Measurements from ENCODE around the gene CALCB.

Gene CALCB

GRCh38 chr11:15117751-15118150 lies 44.4 kb downstream of the CALCB start:
- no peaks in the 10 kb centered on the region for H3K9me3 ChIP-seq (ENCODE audit: insufficient read depth, low read length)
- H3K27ac ChIP-seq (ENCODE audit: low read length), result no peak overlapping the region
- TF ChIP-seq CTCF (IDR thresholded peaks at IDR 0.05; ENCODE audit: low read depth, low read length) (no peak), EZH2phosphoT487 (IDR thresholded peaks at IDR 0.05; ENCODE audit: low read depth) (no peak)

GRCh38 chr11:15118431-15118830 lies 45.0 kb downstream of the CALCB start:
- Histone ChIP-seq H3K27me3 (ENCODE audit: low read depth, low read length) (peaks cover 11% of the 10 kb centered on the region; the same call in 1 of the 2 replicates), H3K79me2 (ENCODE audit: low read length) (no peaks in the 10 kb centered on the region), H3K4me3 (ENCODE audit: low read length) (no peak overlapping the region), H2AFZ (ENCODE audit: low read depth, low read length) (no peak overlapping the region), H3K9ac (ENCODE audit: low read length) (no peak overlapping the region), H3K27ac (ENCODE audit: low read length) (no peak overlapping the region), H3K9me3 (ENCODE audit: insufficient read depth, low read length) (no peaks in the 10 kb centered on the region), H3K36me3 (replicated peaks; ENCODE audit: low read depth, low read length) (no peaks in the 10 kb centered on the region), H3K4me2 (ENCODE audit: low read length) (no peak overlapping the region), H3K4me1 (ENCODE audit: low read length) (peaks cover 8% of the 10 kb centered on the region), H4K20me1 (ENCODE audit: insufficient read depth, low read length) (no peaks in the 10 kb centered on the region)
- TF ChIP-seq EZH2phosphoT487 (IDR thresholded peaks at IDR 0.05; ENCODE audit: low read depth) (no peak), CTCF (IDR thresholded peaks at IDR 0.05; ENCODE audit: low read depth, low read length) (no peak)

More at GRCh38 chr11:15117751-15118150, 44.4 kb downstream of the CALCB start:
- H3K4me1 ChIP-seq (ENCODE audit: low read length), result peaks cover 13% of the 10 kb centered on the region
- H3K4me3 ChIP-seq (ENCODE audit: low read length), result no peak overlapping the region
- no peak overlapping the region for H2AFZ ChIP-seq (ENCODE audit: low read depth, low read length)
- H3K36me3 ChIP-seq (replicated peaks; ENCODE audit: low read depth, low read length), result no peaks in the 10 kb centered on the region
- H3K79me2 ChIP-seq (ENCODE audit: low read length), result no peaks in the 10 kb centered on the region
- H4K20me1 ChIP-seq (ENCODE audit: insufficient read depth, low read length), result no peaks in the 10 kb centered on the region
- H3K27me3 ChIP-seq (ENCODE audit: low read depth, low read length), result peaks cover 5% of the 10 kb centered on the region; the same call in 1 of the 2 replicates
- no peak overlapping the region for H3K4me2 ChIP-seq (ENCODE audit: low read length)
- H3K9ac ChIP-seq (ENCODE audit: low read length), result no peak overlapping the region

GRCh38 chr11:15119352-15119751 lies 46.0 kb downstream of the CALCB start:
- H3K79me2 ChIP-seq (ENCODE audit: low read length), result no peaks in the 10 kb centered on the region
- TF ChIP-seq EZH2phosphoT487 (IDR thresholded peaks at IDR 0.05; ENCODE audit: low read depth) (no peak), CTCF (IDR thresholded peaks at IDR 0.05; ENCODE audit: low read depth, low read length) (no peak)
- no peak overlapping the region for H3K27ac ChIP-seq (ENCODE audit: low read length)
- no peak overlapping the region for H3K4me3 ChIP-seq (ENCODE audit: low read length)
- H3K4me1 ChIP-seq (ENCODE audit: low read length), result no peaks in the 10 kb centered on the region
- H3K9me3 ChIP-seq (ENCODE audit: insufficient read depth, low read length), result no peaks in the 10 kb centered on the region
- no peak overlapping the region for H3K4me2 ChIP-seq (ENCODE audit: low read length)
- peaks cover 17% of the 10 kb centered on the region for H3K27me3 ChIP-seq (ENCODE audit: low read depth, low read length)
- H3K9ac ChIP-seq (ENCODE audit: low read length), result no peak overlapping the region
- no peaks in the 10 kb centered on the region for H4K20me1 ChIP-seq (ENCODE audit: insufficient read depth, low read length)
- H3K36me3 ChIP-seq (replicated peaks; ENCODE audit: low read depth, low read length), result no peaks in the 10 kb centered on the region
- no peak overlapping the region for H2AFZ ChIP-seq (ENCODE audit: low read depth, low read length)

- Histone ChIP-seq H4K20me1 (ENCODE audit: insufficient read depth, low read length) (no peaks in the 10 kb centered on the region), H2AFZ (ENCODE audit: low read depth, low read length) (no peak overlapping the region), H3K9me3 (ENCODE audit: insufficient read depth, low read length) (no peaks in the 10 kb centered on the region), H3K4me1 (ENCODE audit: low read length) (no peaks in the 10 kb centered on the region), H3K36me3 (replicated peaks; ENCODE audit: low read depth, low read length) (no peaks in the 10 kb centered on the region), H3K4me3 (ENCODE audit: low read length) (no peak overlapping the region), H3K9ac (ENCODE audit: low read length) (no peak overlapping the region), H3K4me2 (ENCODE audit: low read length) (no peak overlapping the region), H3K27me3 (ENCODE audit: low read depth, low read length) (peaks cover 22% of the 10 kb centered on the region), H3K27ac (ENCODE audit: low read length) (no peak overlapping the region), H3K79me2 (ENCODE audit: low read length) (no peaks in the 10 kb centered on the region)
- TF ChIP-seq CTCF (IDR thresholded peaks at IDR 0.05; ENCODE audit: low read depth, low read length), result no peak
- no peak for TF ChIP-seq EZH2phosphoT487 (IDR thresholded peaks at IDR 0.05; ENCODE audit: low read depth)
Observed at GRCh38 chr11:15119826-15120225, 46.4 kb downstream of the CALCB start.

Data from OCI-LY3 (cell line).